ENCODE results near the gene GJA4.

- TF ChIP-seq CTCF (conservative IDR thresholded peaks at IDR 0.05; ENCODE audit: low read length), result no peak
- TF ChIP-seq EZH2phosphoT487 (IDR thresholded peaks at IDR 0.05; ENCODE audit: borderline replicate concordance, low read depth, low read length), result no peak
Observed at GRCh38 chr1:34806396-34806795, 13.6 kb downstream of the GJA4 start.
